G401.6 (cell line): ENCODE data around the gene CD300A.

ENCODE experiments used
- FAIRE-seq: peaks from 2 replicates; lab custom pipeline; 2012; peaks lifted over from hg19 to GRCh38; lab: Jason Lieb, UNC

Gene CD300A

GRCh38 chr17:74455821-74456220 lies 10.6 kb upstream of the CD300A start:
- no peak for FAIRE-seq

GRCh38 chr17:74457146-74457819 lies 9.2 kb upstream of the CD300A start:
- FAIRE-seq: peak; percentile 75

- no peak for FAIRE-seq
Observed at GRCh38 chr17:74457820-74458166, 8.6 kb upstream of the CD300A start.

GRCh38 chr17:74458835-74459234 lies 7.6 kb upstream of the CD300A start:
- no peak for FAIRE-seq

- no peak for FAIRE-seq
Observed at GRCh38 chr17:74459622-74460021, 6.8 kb upstream of the CD300A start.

GRCh38 chr17:74460241-74460640 lies 6.2 kb upstream of the CD300A start:
- FAIRE-seq: no peak

GRCh38 chr17:74460996-74461395 lies 5.4 kb upstream of the CD300A start:
- no peak for FAIRE-seq

- no peak for FAIRE-seq
Observed at GRCh38 chr17:74461611-74462010, 4.8 kb upstream of the CD300A start.

GRCh38 chr17:74464730-74465377 lies 1.6 kb upstream of the CD300A start:
- no peak for FAIRE-seq

GRCh38 chr17:74465378-74466110 lies 890 bp upstream of the CD300A start:
- FAIRE-seq: no peak

- no peak for FAIRE-seq
Observed at GRCh38 chr17:74466828-74467184, 372 bp downstream of the CD300A start.

- no peak for FAIRE-seq
Observed at GRCh38 chr17:74467221-74467951, 952 bp downstream of the CD300A start.

- no peak for FAIRE-seq
Observed at GRCh38 chr17:74471341-74471740, 4.9 kb downstream of the CD300A start.

GRCh38 chr17:74472890-74473289 lies 6.5 kb downstream of the CD300A start:
- FAIRE-seq: no peak

GRCh38 chr17:74473294-74473693 lies 6.9 kb downstream of the CD300A start:
- no peak for FAIRE-seq

- FAIRE-seq: no peak
Observed at GRCh38 chr17:74474043-74474792, 7.8 kb downstream of the CD300A start.

GRCh38 chr17:74475189-74475588 lies 8.8 kb downstream of the CD300A start:
- no peak for FAIRE-seq

- no peak for FAIRE-seq
Observed at GRCh38 chr17:74477411-74477810, 11.0 kb downstream of the CD300A start.

GRCh38 chr17:74478420-74479100 lies 12.1 kb downstream of the CD300A start:
- FAIRE-seq: no peak

GRCh38 chr17:74480290-74480689 lies 13.9 kb downstream of the CD300A start:
- no peak for FAIRE-seq

- FAIRE-seq: no peak
Observed at GRCh38 chr17:74481621-74482020, 15.2 kb downstream of the CD300A start.

GRCh38 chr17:74484066-74484465 lies 17.6 kb downstream of the CD300A start:
- no peak for FAIRE-seq
